NCI-H524 treated with DMSO at 0.1 percent for 48 hours (cell line): Measurements from ENCODE around the gene FOXD2.
"Not testable (repeated sequence)": the region's sequence is repeated elsewhere in the genome, so short reads cannot be mapped to it uniquely, and the experiment has no call there.

Experiments
- DNase-seq: peaks from one replicate; lab custom pipeline; 2025; lab: John Stamatoyannopoulos, UW

The FOXD2 gene

DNA sequence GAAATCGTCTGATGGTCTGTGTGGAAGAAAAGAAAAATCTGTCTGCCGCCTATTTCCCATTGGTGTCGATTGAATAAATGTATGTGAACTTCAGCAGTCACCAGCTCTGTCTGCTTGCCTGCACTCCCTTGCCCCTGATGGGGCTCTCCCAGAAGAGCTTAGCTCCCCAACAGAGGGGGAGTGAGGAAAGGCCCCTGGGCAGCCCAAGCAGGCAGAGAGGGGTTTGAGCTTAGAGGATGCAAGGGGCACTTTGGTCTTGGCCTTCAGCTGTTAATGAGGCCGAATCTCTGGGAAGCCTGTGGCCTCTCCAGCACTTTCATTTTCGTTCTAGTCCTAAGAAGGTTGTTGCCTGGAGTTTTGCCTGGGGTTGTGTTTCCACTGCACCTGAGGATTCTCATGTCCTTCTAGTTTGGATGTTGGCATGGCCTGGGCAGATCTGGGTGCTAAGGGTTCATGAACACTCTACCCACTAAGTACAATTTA lies 2.8 kb downstream of the FOXD2 start:
- no peak for DNase-seq

- no peak for DNase-seq
Observed at GRCh38 chr1:47441450-47442106, 3.7 kb downstream of the FOXD2 start.

GRCh38 chr1:47442202-47442601 lies 4.4 kb downstream of the FOXD2 start:
- no peak for DNase-seq

- DNase-seq = no peak
Observed at GRCh38 chr1:47442842-47443529, 5.1 kb downstream of the FOXD2 start.

- no peak for DNase-seq
Observed at GRCh38 chr1:47443530-47444296, 5.9 kb downstream of the FOXD2 start.

GRCh38 chr1:47444297-47444561 lies 6.4 kb downstream of the FOXD2 start:
- DNase-seq = no peak

DNA sequence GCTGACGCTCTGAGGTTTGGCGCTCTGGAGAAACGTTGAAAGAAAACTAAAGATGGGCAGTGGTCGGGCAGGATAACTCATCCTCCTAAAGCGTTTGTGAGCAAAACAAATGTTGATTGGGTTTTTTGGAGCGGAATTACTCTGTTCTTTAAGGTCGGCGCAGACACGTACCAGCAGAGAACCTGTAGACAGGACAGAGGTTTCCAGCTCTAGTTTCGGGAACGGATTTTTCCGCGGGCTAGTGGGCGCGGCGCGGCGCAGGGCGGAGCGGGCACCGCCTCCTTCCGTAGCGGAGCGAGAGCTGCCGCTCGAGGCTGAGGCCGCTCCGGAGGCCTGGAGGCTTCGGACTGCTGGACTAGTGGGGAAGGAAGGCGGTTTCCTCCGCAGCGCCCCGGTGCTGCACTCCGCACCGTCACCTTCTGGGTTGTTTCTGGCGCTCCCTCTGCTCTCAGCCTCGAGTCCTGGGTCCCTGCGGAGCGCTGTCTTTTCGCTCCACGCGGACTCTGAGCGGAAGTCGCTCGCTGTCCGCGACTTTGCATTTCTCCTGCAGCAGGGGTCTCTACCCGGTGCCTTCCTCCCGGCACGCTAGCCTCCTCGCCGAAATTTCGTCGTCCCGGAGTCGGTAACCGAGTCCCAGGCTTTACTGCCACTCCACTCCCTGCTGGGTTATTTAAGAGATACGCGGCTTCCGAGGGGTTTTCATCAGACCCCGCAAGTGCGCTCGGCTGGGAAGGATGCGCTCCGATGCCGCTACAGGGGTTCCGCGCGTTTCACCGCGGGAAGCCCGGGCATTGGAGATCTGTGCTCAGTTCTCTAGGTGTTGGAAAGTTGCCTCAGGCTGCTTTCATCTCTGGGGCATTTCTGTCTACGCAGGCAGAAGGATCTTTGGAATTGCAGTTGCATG lies 7.0 kb downstream of the FOXD2 start:
- no peak for DNase-seq

DNA sequence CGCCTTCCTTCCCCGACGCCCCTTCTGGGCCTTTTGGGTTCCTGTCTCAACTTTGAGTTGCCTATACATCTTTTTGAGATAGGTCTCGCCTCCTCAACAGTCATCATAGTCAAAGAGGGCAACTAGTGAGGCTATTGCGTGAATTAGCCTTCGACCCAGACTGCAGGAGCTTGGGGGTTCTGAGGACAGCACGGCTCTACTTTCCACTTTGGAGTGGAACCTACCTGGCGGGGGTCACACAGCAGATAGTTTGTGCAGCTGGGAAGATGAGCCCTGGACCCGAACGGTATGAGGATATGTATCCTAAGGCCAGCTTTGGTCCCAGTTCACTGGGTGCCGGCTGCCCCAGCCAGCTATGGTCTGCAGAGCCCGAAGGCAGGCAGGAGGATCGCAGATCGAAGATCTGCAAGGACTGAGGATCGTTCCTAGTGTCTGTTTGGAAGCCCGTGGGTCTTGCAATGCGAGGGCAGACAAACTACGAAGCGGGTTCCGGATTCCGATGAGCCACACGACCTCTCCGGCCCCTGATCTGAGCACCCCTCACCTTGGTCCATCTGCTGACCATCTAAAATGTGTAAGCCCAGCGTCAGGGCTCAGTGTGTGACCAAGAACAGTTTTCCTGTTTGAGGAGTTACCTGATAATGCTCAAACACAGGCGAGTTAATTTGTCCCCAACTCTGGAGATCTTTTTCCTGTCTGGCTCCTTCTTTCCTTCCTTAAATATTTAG lies 8.1 kb downstream of the FOXD2 start:
- DNase-seq = no peak

DNA sequence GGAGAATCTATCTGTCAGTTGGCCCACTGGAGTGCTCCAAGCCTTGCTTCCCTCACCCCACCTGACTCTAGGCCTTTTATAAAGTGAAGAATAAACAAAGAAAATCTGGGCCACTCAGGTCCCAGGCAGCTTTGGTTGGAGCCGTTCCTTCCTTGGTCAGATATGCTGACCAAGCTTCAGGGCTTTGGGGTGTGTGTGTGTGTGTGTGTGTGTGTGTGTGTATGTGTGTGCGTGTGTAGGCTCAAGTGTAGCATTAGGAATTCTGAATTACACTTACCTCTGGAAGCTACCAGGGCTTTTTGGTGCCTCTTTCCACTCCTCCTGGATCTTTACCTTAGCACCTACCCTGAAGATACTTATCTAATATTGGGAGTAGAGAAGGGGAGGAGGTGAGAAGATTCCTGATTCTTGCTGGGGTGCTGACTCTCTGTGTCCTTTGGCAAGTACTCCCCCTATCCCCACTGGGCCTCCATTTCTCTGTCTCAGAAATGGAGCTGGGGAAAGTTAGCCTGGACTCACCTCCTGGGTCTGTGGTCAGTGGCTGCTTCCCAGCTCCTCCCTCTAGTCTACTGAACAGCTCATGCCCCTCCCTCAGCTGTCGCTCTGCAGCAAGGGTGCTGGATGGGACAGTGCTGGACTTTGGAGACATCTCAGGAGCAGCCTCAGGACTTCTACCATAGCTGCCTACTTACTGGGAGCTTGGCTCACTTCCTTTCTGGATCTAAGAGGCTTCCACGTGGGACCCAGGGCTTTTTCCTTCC lies 10.8 kb downstream of the FOXD2 start:
- DNase-seq = no peak

DNA sequence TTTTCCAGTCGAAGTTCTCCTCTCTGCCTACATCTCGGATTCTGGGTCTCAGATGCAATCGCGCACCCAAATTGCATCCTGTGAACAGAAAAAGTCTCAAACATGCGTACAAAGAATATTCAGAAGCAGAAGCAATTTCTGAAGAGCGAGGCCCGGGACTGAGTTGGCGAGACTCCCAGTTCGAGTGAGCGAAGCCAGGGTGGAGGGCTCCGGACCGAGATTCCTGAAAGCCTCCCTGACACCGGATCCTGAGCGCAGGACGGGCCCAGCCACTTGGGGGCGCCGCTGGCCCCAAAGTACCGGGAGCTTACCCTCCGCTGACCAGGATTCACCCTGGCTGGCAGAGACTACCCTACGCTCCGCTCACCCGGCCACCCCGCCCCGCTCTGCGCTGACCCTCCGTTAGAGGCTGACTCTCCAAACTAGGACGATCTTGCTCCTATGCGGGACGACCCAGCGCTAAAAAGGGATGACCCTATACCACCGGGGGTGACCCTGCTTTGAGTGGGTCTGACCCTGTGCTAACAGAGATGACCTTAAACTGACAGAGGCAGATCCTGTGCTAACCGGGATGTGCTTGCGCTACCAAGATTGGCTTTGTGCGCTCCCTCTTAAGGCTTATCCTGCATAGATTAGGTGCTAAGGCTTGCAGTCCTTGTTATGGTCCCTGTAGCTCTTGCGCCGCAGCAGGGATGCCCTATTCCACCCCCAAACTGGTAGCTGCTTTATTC lies 12.1 kb downstream of the FOXD2 start:
- no peak for DNase-seq

GRCh38 chr1:47450606-47451005 lies 12.8 kb downstream of the FOXD2 start:
- no peak for DNase-seq

DNA sequence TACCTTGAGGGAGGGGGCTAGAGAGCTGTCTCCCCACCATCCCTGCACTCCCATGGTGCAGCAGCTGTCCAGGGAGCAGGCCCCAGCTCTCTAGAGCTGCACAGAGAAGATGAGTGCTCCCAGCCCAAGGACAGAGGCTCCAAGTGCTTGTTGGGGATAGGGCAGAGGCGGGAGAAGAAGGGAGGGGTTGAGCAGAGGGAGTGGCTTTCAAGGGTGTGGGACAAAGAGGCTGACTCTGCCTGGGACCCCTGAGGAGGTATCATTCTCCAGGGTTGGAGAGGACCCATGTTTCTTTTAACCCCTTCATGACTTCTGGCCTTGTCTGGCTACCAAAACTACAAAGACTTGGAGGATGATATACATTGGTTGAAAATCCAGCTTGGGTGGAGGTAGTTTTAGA lies 14.6 kb downstream of the FOXD2 start:
- DNase-seq = no peak

DNA sequence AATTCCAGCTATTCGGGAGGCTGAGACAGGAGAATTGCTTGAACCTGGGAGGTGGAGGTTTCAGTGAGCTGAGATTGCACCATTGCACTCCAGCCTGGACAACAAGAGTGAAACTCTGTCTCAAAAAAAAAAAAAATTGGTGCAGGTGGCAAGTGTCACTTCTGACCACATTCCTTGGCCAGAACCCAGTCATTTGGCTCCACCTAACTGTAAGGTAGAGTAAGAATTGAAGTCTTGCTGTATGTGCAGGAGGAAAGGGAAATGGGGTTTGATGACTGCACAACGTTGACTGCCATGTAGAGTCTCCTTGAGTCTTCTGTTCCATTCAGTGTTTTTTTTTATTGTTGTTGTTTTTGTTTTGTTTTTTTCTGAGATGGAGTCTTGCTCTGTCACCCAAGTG lies 16.1 kb downstream of the FOXD2 start:
- DNase-seq = not testable (repeated sequence)

DNA sequence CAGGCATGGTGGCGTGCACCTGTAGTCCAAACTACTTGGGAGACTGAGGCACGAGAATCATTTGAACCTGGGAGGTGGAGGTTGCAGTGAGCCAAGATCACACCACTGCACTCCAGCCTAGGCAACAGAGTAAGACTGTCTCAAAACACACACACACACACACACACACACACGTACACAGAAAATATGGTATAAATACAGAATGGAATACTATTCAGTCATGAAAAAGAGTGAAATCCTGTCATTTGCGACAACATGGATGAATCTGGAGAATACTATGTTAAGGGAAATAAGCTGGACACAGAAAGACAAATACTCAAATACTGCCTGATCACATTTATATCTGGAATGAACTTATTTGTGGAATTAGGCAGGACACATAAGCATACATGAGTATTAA lies 18.4 kb downstream of the FOXD2 start:
- DNase-seq = no peak

GRCh38 chr1:47457547-47457946 lies 19.7 kb downstream of the FOXD2 start:
- DNase-seq = not testable (repeated sequence)

GRCh38 chr1:47459253-47459788 lies 21.5 kb downstream of the FOXD2 start:
- DNase-seq = peak; percentile 45

DNA sequence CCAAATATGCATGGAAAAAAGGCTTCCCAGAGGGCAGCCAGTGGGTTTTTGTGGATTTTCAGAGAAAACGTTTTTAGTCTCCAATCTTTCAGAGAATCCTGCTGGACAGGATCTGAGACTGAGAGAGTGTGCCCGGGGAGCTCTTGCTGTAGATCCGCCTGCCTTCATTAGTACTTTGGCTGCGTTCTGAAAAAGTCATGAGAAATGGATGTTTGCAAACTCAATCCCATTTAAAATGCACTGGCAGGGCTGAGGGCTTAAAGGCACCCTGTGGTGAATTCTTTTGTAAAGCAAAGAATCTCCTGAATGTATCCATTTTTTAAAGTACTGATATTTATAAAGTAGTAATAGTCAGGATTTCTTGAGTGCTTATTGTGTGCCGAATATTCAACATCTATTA lies 22.2 kb downstream of the FOXD2 start:
- no peak for DNase-seq

DNA sequence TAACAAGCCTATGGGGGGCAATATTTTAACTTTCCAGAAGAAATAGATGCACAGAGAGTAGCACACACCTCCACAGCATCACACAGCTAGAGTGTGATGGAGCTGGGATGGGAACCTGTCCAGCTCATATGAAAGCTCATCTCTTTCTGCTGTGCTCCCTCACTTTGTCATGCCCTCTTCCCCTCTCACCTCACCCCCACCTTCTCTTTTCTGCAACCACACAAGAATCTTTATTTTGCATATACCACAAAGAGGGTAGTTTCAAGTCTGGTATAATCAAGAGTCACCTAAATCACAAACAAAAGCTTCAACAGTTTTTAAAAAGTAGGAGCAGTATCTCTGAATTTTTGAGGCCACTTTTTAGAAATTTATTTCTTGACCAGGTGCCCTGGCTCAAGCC lies 22.6 kb downstream of the FOXD2 start:
- no peak for DNase-seq

DNA sequence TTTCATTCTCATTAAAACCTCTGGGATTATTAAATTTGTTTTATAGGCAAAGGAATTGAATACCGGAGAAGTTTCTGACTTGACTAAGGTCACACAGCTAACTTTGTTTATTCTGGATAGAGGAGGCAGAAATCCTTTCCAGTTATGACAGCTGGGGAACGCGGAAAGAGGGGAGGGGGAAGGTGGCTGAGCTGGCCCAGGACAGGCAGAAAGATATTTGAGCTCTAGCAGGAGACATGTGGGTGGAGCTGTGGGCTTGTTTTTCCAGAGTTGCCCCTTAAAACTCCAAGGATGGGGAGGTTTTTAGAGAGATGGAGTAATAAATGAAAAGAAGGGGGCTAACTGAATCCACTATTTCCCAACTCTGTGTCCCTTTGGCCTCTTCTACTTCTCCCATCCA lies 27.8 kb downstream of the FOXD2 start:
- DNase-seq = no peak
